Thoracic aorta (tissue), 2 donors: Measurements from ENCODE around the gene FTO. TPM values are rescaled to one million over a fixed set of nuclear protein-coding genes. Genes with fewer than 3 reads are reported as not detected.
"Not testable (repeated sequence)": the region's sequence is repeated elsewhere in the genome, so short reads cannot be mapped to it uniquely, and the experiment has no call there.

Experiments
- ATAC-seq: fragments of 150-250 bp; one replicate; pipeline ENCODE4 v1.8.0; 2017; ENCODE audit warnings: low read depth; ENCODE audit not compliant: insufficient number of reproducible peaks, low FRiP score
- DNase-seq: peaks from one replicate; pipeline ENCODE4 v3.0.0-alpha.2; 2020; ENCODE audit warnings: low spot score
- H3K27ac ChIP-seq, 2 donors: fragments of 200-600 bp; sonication (generic); 1 replicate in 1 of 2; 2 replicates in 1 of 2; pipeline ENCODE4 v1.5.1; 2016; ENCODE audit warnings: mild to moderate bottlenecking in 2 of 2, moderate library complexity in 2 of 2
- H3K27me3 ChIP-seq: fragments of 200-600 bp; sonication (generic); replicated peaks from 2 replicates; pipeline ENCODE4 v1.6.0; 2016; ENCODE audit warnings: mild to moderate bottlenecking; ENCODE audit not compliant: insufficient read depth
- H3K36me3 ChIP-seq: fragments of 200-600 bp; sonication (generic); one replicate; pipeline ENCODE4 v1.5.1; 2016
- H3K4me1 ChIP-seq, 2 donors: fragments of 200-600 bp; sonication (generic); 1 replicate in 1 of 2; 2 replicates in 1 of 2; pipeline versions ENCODE4 v1.5.1 to v1.6.0; 2016; ENCODE audit warnings: low read depth in 2 of 2, mild to moderate bottlenecking in 1 of 2; ENCODE audit not compliant: control insufficient read depth in 1 of 2
- H3K4me3 ChIP-seq: fragments of 200-600 bp; sonication (generic); 2 replicates; pipeline ENCODE4 v1.5.1; 2016; ENCODE audit warnings: mild to moderate bottlenecking
- H3K9me3 ChIP-seq: fragments of 200-600 bp; sonication (generic); 2 replicates; pipeline ENCODE4 v1.5.1; 2016
- total RNA-seq, 2 donors: library from RNA; depleted of rRNA; stranded (reverse); fragments of >200 nt; gene quantifications; one replicate each; pipeline versions ENCODE4 v1.1.0 to v1.2.3, GENCODE V29; 2016
- TF ChIP-seq, protein P1 (sequence below): fragments of 200-600 bp; sonication (generic); IDR thresholded peaks from one replicate; pipeline ENCODE4 v1.5.1; 2019; ENCODE audit warnings: antibody characterized with exemption

FTO gene
- total RNA-seq, 2 donors from 2014 or later = 99.6 to 103 TPM

DNA sequence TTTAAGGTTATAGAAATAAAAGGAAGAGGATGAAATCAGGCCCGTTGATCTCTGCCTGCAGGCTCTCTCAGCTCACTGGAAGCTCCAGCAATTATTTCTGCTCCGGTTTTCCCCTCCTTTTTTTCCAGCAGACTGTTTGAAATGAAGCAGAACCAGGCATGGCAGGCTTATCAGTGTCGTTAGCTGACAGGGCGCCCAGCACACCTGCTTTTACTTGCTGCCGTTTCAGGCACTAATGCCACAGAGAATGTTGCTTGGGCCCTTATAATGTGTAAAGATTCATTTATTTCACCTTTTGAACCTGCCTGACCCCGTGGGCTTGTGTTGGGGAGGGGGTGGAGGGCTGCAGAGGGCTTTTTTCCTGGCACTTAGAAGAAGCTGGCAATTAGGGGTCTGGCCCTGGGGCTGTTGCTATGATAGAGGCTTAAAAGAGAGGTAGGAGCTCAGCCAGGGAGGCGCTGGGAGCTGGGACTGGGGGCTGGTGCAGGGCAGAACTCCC, 474.6 kb downstream of the FTO start:
- no peak overlapping the region for H3K27ac ChIP-seq

DNA sequence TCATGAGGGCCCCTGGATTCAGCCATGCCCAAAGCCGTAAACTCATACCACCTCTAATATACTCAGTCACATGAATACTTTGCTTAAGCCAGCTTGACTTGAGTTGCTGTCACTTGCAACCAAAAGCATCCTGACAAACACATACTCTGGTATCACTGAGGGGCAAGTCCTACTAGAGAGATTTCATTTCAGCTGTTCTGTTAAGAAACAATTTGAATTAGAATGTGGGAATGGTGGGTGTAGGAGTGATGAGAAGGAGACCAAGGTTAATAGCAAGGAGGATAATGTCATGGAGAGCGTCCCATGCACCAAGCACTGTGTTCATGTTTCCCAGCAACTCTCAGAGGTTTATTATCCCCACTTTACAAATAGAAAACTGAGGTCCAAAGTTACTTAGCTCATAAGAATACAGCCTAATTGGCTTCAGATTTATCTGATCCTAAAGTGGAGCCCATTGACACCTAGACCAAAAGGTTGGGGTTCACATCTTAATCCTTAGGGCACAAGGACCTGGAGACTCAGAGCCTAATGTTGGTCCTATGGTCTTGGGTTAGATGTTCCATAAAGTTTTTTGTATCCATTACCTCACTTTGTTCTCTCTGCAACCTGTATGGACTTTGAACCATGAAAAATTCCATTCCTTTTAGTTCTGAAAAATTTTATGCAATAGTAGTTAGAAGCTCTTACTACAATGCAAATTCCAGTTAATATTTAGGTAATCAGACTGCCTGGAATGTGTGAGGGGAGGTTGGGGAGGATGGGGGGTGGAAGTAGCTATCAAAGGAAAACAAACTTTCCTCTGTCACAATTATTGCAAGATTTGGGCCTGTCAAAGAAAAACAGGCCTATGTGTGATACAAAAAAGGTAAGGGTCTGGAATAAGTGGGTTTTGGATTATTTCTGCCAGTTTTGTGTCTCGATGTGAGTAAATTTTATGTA, 476.7 kb downstream of the FTO start:
- no peak for ATAC-seq
- no peak overlapping the region for H3K4me3 ChIP-seq
- no peaks in the 10 kb centered on the region for H3K27me3 ChIP-seq
- H3K36me3 ChIP-seq = no peaks in the 10 kb centered on the region
- H3K9me3 ChIP-seq = no peaks in the 10 kb centered on the region
- DNase-seq = no peak
- no peaks in the 10 kb centered on the region for H3K4me1 ChIP-seq
- TF ChIP-seq, protein P1, sequence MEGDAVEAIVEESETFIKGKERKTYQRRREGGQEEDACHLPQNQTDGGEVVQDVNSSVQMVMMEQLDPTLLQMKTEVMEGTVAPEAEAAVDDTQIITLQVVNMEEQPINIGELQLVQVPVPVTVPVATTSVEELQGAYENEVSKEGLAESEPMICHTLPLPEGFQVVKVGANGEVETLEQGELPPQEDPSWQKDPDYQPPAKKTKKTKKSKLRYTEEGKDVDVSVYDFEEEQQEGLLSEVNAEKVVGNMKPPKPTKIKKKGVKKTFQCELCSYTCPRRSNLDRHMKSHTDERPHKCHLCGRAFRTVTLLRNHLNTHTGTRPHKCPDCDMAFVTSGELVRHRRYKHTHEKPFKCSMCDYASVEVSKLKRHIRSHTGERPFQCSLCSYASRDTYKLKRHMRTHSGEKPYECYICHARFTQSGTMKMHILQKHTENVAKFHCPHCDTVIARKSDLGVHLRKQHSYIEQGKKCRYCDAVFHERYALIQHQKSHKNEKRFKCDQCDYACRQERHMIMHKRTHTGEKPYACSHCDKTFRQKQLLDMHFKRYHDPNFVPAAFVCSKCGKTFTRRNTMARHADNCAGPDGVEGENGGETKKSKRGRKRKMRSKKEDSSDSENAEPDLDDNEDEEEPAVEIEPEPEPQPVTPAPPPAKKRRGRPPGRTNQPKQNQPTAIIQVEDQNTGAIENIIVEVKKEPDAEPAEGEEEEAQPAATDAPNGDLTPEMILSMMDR = no peak
- H3K27ac ChIP-seq = no peak overlapping the region

More for the DNA sequence above, 474.6 kb downstream of the FTO start:
- Histone ChIP-seq H3K4me1 (no peaks in the 10 kb centered on the region), H3K36me3 (no peaks in the 10 kb centered on the region), H3K4me3 (no peak overlapping the region), H3K27me3 (no peaks in the 10 kb centered on the region), H3K9me3 (no peaks in the 10 kb centered on the region)
- DNase-seq (no peak), ATAC-seq (no peak)
- TF ChIP-seq, protein P1 = no peak

DNA sequence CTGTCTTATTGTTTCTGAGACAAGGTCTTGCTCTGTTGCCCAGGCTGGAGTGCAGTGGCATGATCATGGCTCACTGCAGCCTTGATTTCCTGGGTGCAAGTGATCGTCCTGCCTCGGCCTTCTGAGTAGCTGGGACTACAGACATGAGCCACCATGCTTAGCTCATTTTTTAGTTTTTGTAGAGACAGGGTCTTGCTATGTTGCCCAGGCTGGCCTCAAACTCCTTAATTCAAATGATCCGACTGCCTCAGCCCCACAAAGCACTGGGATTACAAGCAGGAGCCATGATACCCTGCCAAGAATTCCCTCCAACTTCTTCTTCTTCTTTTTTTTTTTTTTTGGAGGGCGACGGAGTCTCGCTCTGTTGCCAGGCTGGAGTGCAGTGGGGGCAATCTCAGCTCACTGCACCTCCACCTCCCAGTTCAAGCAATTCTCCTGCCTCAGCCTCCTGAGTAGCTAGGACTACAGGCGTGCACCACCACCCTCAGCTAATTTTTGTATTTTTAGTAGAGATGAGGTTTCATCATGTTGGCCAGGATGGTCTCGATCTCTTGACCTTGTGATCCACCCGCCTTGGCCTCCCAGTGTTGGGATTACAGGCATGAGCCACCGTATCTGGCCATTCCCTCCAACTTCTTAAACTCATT, 477.9 kb downstream of the FTO start:
- not testable (repeated sequence) for H3K36me3 ChIP-seq, ATAC-seq, H3K9me3 ChIP-seq

DNA sequence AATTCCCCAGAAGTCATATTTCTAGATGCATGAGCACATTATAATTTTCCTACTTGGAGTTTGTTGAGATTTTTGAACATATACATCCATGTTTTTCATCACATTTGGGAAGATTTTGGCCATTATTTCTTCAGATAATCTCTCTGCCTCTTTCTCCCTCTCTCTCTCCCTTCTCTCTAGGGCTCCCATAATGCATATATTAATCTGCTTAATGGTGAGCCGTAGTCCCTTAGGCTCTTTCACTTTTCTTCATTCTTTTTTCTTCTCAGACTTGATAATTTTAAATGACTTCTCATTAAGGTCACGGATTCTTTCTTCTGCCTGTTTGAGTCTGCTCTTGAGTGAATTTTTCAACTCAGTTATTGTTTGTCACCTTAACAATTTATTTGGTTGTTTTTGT, 481.1 kb downstream of the FTO start:
- H3K27me3 ChIP-seq = no peaks in the 10 kb centered on the region
- H3K36me3 ChIP-seq = no peaks in the 10 kb centered on the region
- H3K9me3 ChIP-seq = no peaks in the 10 kb centered on the region
- DNase-seq (no peak), ATAC-seq (no peak)
- no peak overlapping the region for H3K4me3 ChIP-seq
- no peak overlapping the region for H3K27ac ChIP-seq
- TF ChIP-seq, protein P1 = no peak
- no peaks in the 10 kb centered on the region for H3K4me1 ChIP-seq

More for the DNA sequence above, 477.9 kb downstream of the FTO start:
- H3K27ac ChIP-seq, H3K27me3 ChIP-seq, H3K4me1 ChIP-seq, H3K4me3 ChIP-seq, DNase-seq: not testable (repeated sequence)

DNA sequence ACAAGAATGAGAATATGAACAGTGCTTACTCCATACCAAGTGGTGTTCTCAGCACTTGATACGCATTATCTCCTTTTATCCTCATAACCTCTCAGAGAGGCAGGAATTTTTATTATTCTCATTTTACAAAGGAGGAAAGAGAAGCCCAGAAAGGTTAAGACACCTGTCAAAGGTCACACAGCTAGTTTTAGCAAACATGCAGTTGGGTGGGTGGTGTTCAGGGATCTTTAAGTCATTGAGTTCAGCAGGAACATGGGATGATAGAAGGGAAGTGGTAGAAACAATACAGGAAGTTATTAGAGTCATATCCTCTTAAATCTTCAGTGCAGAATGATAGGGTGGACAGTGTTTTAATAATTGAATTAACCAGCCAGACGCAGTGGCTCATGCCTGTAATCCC, 487.2 kb downstream of the FTO start:
- no peak overlapping the region for H3K4me3 ChIP-seq
- DNase-seq (no peak), ATAC-seq (no peak)
- H3K27ac ChIP-seq = no peak overlapping the region
- no peaks in the 10 kb centered on the region for H3K27me3 ChIP-seq
- TF ChIP-seq, protein P1 = no peak
- H3K4me1 ChIP-seq = peaks cover 6 to 9% of the 10 kb centered on the region in 2 donors
- no peaks in the 10 kb centered on the region for H3K36me3 ChIP-seq
- H3K9me3 ChIP-seq = no peaks in the 10 kb centered on the region
